PC-9 (cell line): ENCODE results near the gene CDNF. TPM values are rescaled to one million over a fixed set of nuclear protein-coding genes. Genes with fewer than 3 reads are reported as not detected.

Experiments
- BruUV-seq: library from RNA; stranded (reverse); fragments of 400-500 nt; replicated peaks from 2 replicates; lab custom pipeline; 2021; lab: Mats Ljungman, UMichigan
- CTCF ChIA-PET: fragments of 300-600 bp; sonication (Branson Sonifier 250); formaldehyde crosslinking; loops from one replicate; lab custom pipeline; 2022; ENCODE audit warnings: antibody characterized with exemption; lab: Charles Lee
- POLR2A ChIA-PET: fragments of 300-600 bp; sonication (Branson Sonifier 250); formaldehyde crosslinking; loops from one replicate; lab custom pipeline; 2022; ENCODE audit warnings: antibody characterized with exemption; ENCODE audit not compliant: unreplicated experiment; lab: Charles Lee
- DNase-seq, 2 experiments: peaks; one replicate each; pipeline versions ENCODE4 v3.0.0 to v3.0.0-alpha.2; 2015 to 2022; ENCODE audit warnings: mixed read lengths in 1 of 2
- H2AFZ ChIP-seq: fragments of 200-600 bp; sonication (generic); 2 replicates; pipeline ENCODE4 v1.8.1; 2017; ENCODE audit warnings: antibody characterized with exemption
- H3F3A ChIP-seq: fragments of 200-600 bp; sonication (generic); 2 replicates; pipeline ENCODE4 v1.8.1; 2017; ENCODE audit warnings: antibody characterized with exemption, mild to moderate bottlenecking, low read depth; ENCODE audit not compliant: insufficient read depth
- H3K27ac ChIP-seq: fragments of 200-600 bp; sonication (generic); 2 replicates; pipeline ENCODE4 v1.6.1; 2016; ENCODE audit warnings: mixed run types
- H3K27me3 ChIP-seq: fragments of 200-600 bp; sonication (generic); 2 replicates; pipeline ENCODE4 v1.6.1; 2016; ENCODE audit warnings: low read depth, mixed run types; ENCODE audit not compliant: insufficient read depth
- H3K36me3 ChIP-seq: fragments of 200-600 bp; sonication (generic); 2 replicates; pipeline ENCODE4 v1.6.1; 2016; ENCODE audit warnings: low read depth, mixed run types
- H3K4me1 ChIP-seq: fragments of 200-600 bp; sonication (generic); replicated peaks from 2 replicates; pipeline ENCODE4 v1.6.1; 2016; ENCODE audit warnings: mixed run types; ENCODE audit not compliant: insufficient read depth
- H3K4me2 ChIP-seq: fragments of 200-600 bp; sonication (generic); 2 replicates; pipeline ENCODE4 v1.6.1; 2017; ENCODE audit warnings: mixed run types
- H3K4me3 ChIP-seq: fragments of 200-600 bp; sonication (generic); 2 replicates; pipeline ENCODE4 v1.6.1; 2016; ENCODE audit warnings: mixed run types
- H3K79me2 ChIP-seq: fragments of 200-600 bp; sonication (generic); 2 replicates; pipeline ENCODE4 v1.6.1; 2017; ENCODE audit warnings: low read depth, mixed run types
- H3K9me2 ChIP-seq: fragments of 200-600 bp; sonication (generic); 2 replicates; pipeline ENCODE4 v1.8.1; 2017; ENCODE audit warnings: mild to moderate bottlenecking; ENCODE audit not compliant: insufficient read depth
- H3K9me3 ChIP-seq: fragments of 200-600 bp; sonication (generic); 2 replicates; pipeline ENCODE4 v1.8.1; 2016; ENCODE audit warnings: low read depth; ENCODE audit not compliant: insufficient read depth
- H4K20me1 ChIP-seq: fragments of 200-600 bp; sonication (generic); 2 replicates; pipeline ENCODE4 v1.8.1; 2017; ENCODE audit not compliant: insufficient read depth
- EZH2 ChIP-seq: fragments of 200-600 bp; sonication (generic); IDR thresholded peaks from 2 replicates; pipeline ENCODE4 v1.8.0; 2017; ENCODE audit warnings: antibody characterized with exemption, low read depth
- intact Hi-C: fragments of 100-400 bp; cut with micrococcal nuclease; formaldehyde crosslinking; loops from one replicate; pipeline ENCODE4 v1.10.0; 2022; ENCODE audit not compliant: unreplicated experiment
- total RNA-seq: library from RNA; stranded (reverse); gene quantifications from 2 replicates; pipeline ENCODE4 v1.2.3, GENCODE V29; 2021
- TF ChIP-seq, protein P1 (sequence below): fragments of 200-600 bp; sonication (generic); conservative IDR thresholded peaks from 2 replicates; pipeline ENCODE4 v1.6.1; 2017; ENCODE audit warnings: mixed run types, antibody characterized with exemption, mild to moderate bottlenecking, moderate library complexity

CDNF gene
- total RNA-seq, 1 experiment from 2014 or later = 0.48 TPM

DNA sequence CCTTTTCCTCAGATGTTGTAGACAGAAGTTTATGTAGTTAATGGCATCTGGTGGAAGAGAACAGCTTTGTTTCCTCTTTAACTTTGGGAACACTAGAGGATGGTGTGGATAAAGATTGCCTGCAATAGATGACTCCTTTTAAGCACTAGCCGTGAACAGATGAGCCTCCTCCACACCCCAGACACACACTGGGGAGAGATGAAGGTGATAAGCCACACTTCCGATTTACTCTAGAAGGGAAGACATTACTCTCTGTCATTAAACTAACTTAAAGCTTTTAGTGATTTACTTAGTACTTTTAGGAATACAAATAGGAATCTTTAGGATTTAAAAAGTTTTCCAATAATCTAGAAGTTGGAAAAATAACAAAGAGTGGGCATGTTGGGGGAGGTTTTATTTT lies 7.1 kb upstream of the CDNF start:
- no peaks in the 10 kb centered on the region for H3K4me1 ChIP-seq
- CTCF ChIA-PET = interaction anchor here (0.7 kb wide), 1 partner anchor 11 kb away, joined by 3 read pairs; no protein-coding TSS in a partner anchor
- no peak for DNase-seq
- H3F3A ChIP-seq = no peaks in the 10 kb centered on the region
- no peak overlapping the region for H2AFZ ChIP-seq
- H3K79me2 ChIP-seq = peaks cover 17% of the 10 kb centered on the region; the same call in 1 of the 2 replicates
- H3K9me3 ChIP-seq = no peaks in the 10 kb centered on the region
- H4K20me1 ChIP-seq = no peaks in the 10 kb centered on the region
- peaks cover 8% of the 10 kb centered on the region for H3K36me3 ChIP-seq
- no peaks in the 10 kb centered on the region for H3K9me2 ChIP-seq
- H3K27ac ChIP-seq = no peak overlapping the region
- H3K27me3 ChIP-seq = no peaks in the 10 kb centered on the region
- no peak overlapping the region for H3K4me3 ChIP-seq
- intact Hi-C loops = no loop called here
- POLR2A ChIA-PET = interaction anchor here (0.6 kb wide), 1 partner anchor 1323 kb away, joined by 4 read pairs; no protein-coding TSS in a partner anchor
- no TSS peak for BruUV-seq
- no peak for TF ChIP-seq EZH2
- TF ChIP-seq, protein P1, sequence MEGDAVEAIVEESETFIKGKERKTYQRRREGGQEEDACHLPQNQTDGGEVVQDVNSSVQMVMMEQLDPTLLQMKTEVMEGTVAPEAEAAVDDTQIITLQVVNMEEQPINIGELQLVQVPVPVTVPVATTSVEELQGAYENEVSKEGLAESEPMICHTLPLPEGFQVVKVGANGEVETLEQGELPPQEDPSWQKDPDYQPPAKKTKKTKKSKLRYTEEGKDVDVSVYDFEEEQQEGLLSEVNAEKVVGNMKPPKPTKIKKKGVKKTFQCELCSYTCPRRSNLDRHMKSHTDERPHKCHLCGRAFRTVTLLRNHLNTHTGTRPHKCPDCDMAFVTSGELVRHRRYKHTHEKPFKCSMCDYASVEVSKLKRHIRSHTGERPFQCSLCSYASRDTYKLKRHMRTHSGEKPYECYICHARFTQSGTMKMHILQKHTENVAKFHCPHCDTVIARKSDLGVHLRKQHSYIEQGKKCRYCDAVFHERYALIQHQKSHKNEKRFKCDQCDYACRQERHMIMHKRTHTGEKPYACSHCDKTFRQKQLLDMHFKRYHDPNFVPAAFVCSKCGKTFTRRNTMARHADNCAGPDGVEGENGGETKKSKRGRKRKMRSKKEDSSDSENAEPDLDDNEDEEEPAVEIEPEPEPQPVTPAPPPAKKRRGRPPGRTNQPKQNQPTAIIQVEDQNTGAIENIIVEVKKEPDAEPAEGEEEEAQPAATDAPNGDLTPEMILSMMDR = no peak
- no peak overlapping the region for H3K4me2 ChIP-seq

DNA sequence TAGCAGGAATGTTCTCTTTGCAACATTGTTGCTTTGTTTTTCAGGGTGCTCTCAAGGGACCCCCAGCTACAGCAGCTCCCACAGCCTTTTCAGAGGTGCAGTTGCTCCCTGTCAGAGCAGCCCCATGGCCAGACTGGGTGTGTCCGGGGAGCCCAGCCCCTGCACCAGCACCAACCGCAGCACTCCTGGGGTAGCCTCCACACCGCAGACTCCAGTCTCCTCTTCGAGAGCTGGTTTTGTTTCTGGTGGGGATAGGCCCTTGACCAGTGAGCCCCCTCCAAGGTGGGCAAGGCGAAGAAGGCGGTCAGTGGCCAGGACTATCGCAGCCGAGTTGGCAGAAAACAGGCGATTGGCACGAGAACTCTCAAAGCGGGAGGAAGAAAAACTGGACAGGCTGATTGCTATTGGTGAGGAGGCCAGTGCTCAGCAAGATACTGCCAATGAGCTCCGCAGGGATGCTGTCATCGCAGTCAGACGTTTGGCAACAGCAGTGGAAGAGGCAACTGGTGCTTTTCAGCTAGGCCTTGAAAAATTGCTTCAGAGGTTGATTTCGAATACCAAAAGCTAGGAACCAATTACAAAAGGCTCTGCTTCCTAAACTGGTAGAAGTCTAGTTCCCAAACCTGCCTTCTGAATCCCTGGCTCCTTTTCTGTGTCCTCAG lies 5.6 kb upstream of the CDNF start:
- CTCF ChIA-PET = no interaction called here
- Histone ChIP-seq H3K79me2 (peaks cover 31% of the 10 kb centered on the region), H3K36me3 (peaks cover 8% of the 10 kb centered on the region)

DNA sequence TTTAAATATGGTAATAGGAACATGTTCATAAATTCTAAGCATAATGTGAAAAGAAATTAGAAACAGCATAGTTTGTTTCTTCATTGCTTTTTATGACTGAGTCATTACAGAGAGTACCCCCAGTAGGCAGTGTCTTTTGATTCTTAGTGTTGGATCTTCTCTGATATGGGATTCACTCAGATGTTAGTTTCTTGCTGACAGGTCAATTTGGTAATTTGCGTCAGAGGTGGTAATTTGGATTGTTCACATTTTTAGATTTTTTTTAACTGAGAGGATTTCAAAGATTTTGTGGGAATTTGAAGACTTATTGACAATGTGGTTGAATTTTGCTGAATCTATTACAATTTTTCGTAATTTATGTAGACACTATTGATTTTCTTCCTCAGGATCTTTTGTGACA lies 2.3 kb upstream of the CDNF start:
- intact Hi-C loops = no loop called here
- no peak overlapping the region for H3K27ac ChIP-seq
- ChIA-PET CTCF (no interaction called here), POLR2A (no interaction called here)
- no peak overlapping the region for H3K4me2 ChIP-seq
- no peaks in the 10 kb centered on the region for H4K20me1 ChIP-seq
- H3K27me3 ChIP-seq = no peaks in the 10 kb centered on the region
- peaks cover 8% of the 10 kb centered on the region; the same call in 1 of the 2 replicates for H3K36me3 ChIP-seq
- H3K4me1 ChIP-seq = peaks cover 14% of the 10 kb centered on the region
- no TSS peak for BruUV-seq
- H3K9me2 ChIP-seq = no peaks in the 10 kb centered on the region
- H2AFZ ChIP-seq = no peak overlapping the region
- H3F3A ChIP-seq = no peaks in the 10 kb centered on the region
- H3K4me3 ChIP-seq = no peak overlapping the region
- H3K9me3 ChIP-seq = no peaks in the 10 kb centered on the region
- TF ChIP-seq EZH2 = no peak
- TF ChIP-seq, protein P1 = no peak
- no peak for DNase-seq
- H3K79me2 ChIP-seq = peaks cover 39% of the 10 kb centered on the region

More for the DNA sequence above, 5.6 kb upstream of the CDNF start:
- no TSS peak for BruUV-seq
- H2AFZ ChIP-seq = no peak overlapping the region
- no peaks in the 10 kb centered on the region for H3K27me3 ChIP-seq
- H3K9me3 ChIP-seq = no peaks in the 10 kb centered on the region
- no peak for DNase-seq
- intact Hi-C loops = no loop called here
- no peak overlapping the region for H3K4me3 ChIP-seq
- H3K4me1 ChIP-seq = peaks cover 4% of the 10 kb centered on the region; the same call in 1 of the 2 replicates
- H3K27ac ChIP-seq = no peak overlapping the region
- no peaks in the 10 kb centered on the region for H3K9me2 ChIP-seq
- TF ChIP-seq EZH2 = no peak
- TF ChIP-seq, protein P1 = no peak
- no peak overlapping the region for H3K4me2 ChIP-seq
- POLR2A ChIA-PET = interaction anchor here (0.7 kb wide), 1 partner anchor 904 kb away, joined by 3 read pairs; no protein-coding TSS in a partner anchor
- H4K20me1 ChIP-seq = no peaks in the 10 kb centered on the region
- H3F3A ChIP-seq = no peaks in the 10 kb centered on the region
